IPS-11a (cell line): ENCODE measurements around the gene SRCIN1.
"Not testable (repeated sequence)": the region's sequence is repeated elsewhere in the genome, so short reads cannot be mapped to it uniquely, and the experiment has no call there.

ENCODE experiments used
- H3K4me3 ChIP-seq: one replicate; pipeline ENCODE4 v1.5.1; 2013; ENCODE audit warnings: low read depth, low read length, control low read depth

Gene SRCIN1

GRCh38 chr17:38528141-38528540 is 77.6 kb downstream of the SRCIN1 start:
- H3K4me3 ChIP-seq, result not testable (repeated sequence)

- not testable (repeated sequence) for H3K4me3 ChIP-seq
Observed at GRCh38 chr17:38526526-38526925, 79.2 kb downstream of the SRCIN1 start.

GRCh38 chr17:38512473-38513058 is 93.2 kb downstream of the SRCIN1 start:
- no peak overlapping the region for H3K4me3 ChIP-seq

- H3K4me3 ChIP-seq, result peak overlapping the region; percentile 10
Observed at GRCh38 chr17:38511150-38512108, 94.3 kb downstream of the SRCIN1 start.

DNA sequence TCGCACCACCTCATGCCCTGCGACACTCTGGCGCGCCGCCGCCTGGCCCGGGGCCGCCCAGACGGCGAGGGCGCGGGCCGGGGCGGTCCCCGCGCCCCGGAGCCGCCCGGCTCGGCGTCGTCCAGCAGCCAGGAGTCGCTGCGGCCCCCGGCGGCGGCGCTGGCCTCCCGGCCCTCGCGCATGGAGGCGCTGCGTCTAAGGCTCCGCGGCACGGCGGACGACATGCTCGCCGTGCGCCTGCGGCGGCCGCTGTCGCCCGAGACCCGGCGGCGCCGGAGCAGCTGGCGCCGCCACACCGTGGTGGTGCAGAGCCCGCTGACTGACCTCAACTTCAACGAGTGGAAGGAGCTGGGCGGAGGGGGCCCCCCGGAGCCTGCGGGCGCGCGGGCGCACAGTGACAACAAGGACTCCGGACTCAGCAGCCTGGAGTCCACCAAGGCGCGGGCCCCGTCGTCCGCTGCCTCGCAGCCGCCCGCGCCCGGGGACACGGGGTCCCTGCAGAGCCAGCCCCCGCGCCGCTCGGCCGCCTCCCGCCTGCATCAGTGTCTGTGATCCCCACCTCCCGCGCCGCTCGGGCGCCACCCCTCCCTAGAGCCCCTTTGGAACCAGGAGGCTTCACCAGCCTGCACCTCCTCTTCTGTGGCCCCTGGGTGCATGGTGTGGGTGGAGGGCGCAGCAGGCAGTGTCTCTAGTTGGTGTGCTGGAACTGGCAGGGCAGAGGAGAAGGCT is 95.2 kb downstream of the SRCIN1 start:
- H3K4me3 ChIP-seq, result peak overlapping the region; percentile 10

- H3K4me3 ChIP-seq, result peak overlapping the region; percentile 8
Observed at GRCh38 chr17:38509772-38510420, 95.9 kb downstream of the SRCIN1 start.

- H3K4me3 ChIP-seq, result no peak overlapping the region
Observed at GRCh38 chr17:38508954-38509771, 96.6 kb downstream of the SRCIN1 start.

- H3K4me3 ChIP-seq, result no peak overlapping the region
Observed at GRCh38 chr17:38508570-38508950, 97.2 kb downstream of the SRCIN1 start.

DNA sequence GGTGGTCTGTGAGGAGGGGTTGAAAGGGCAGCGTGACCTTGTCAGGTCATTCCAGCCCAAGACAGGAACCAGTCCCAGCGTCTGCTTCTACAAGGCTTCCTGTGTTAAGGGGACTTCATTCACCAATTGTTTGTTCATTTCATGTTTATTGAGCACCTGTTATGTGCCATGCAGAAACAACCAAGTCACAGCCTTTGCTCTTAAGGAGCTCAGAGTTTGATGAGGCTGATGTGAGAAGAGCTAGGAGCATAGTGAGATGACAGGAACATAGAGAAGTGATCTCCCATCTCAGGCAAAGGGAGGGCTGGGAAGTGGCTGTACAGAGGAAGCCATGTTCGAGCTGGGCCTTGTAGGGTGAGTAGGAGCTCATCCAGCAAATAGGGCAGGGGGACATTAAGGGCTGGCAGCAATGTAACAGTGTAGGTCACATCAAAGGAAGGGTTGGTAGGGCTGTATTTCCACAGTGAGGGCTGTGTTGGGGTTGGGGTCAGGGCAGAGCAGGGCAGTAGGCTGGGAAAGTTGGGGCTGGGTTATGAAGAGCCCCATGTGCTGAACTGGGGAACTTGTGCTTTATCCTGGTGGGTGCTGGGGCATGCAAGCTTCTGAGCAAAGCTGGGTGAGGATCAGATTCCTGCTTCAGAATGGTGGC is 97.7 kb downstream of the SRCIN1 start:
- H3K4me3 ChIP-seq, result no peak overlapping the region

GRCh38 chr17:38507436-38507835 is 98.3 kb downstream of the SRCIN1 start:
- no peak overlapping the region for H3K4me3 ChIP-seq

DNA sequence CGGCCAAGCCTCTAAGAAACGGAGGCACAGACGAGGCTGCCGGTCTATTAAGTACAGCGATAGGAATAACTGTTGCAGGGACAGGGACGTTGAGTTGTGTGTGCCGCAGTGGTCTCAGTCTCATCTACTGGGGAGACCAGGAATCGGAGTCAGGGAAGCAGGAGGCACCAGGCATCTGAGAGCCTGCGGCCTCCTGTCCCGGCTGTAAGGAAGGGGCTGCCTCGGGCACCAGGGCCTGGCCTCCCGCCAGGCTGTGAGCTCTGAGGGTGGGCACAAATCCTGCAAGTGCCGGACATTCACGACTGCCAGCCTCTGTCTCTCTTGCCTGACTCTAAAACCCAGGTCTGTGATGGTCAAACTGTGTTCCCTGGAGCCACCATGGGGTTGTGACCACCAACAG is 101.5 kb downstream of the SRCIN1 start:
- H3K4me3 ChIP-seq, result no peak overlapping the region

GRCh38 chr17:38503286-38503913 is 102.4 kb downstream of the SRCIN1 start:
- H3K4me3 ChIP-seq, result not testable (repeated sequence)

DNA sequence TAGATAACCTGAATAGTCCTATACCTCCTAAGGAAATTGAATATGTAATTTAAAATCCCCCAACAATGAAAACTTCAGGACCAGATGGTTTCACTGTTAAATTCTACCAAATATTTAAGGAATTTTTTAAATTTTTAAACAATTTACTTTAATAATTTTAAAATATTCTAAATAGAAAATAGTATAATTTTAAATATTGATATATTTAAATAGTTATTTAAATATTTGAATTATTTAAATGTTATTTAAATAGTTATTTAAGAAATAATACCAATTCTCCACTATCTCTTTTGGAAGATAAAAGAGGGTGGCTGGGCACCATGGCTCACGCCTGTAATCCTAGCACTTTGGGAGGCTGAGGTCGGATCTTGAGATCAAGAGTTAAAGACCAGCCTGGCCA is 104.0 kb downstream of the SRCIN1 start:
- H3K4me3 ChIP-seq, result not testable (repeated sequence)

DNA sequence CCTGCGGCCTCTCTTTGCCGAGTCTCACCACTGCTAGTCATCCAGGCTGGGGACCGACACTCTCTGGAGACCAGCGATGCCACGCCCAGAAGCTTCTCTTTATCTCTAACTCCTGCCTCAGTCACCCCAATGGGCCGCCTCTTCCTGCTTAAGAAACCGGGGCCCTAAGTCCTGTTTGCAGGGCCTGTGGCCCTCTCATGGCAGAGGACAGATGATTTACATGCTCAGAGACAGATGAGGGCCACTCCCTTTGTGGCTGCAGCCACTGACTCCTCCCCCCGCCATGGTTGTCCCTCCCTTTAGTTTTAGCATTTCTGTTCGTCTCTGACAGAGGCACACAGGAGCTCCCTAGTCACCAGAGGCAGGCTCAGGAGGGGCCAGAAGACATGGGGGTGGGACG is 106.5 kb downstream of the SRCIN1 start:
- not testable (repeated sequence) for H3K4me3 ChIP-seq

GRCh38 chr17:38498353-38498752 is 107.4 kb downstream of the SRCIN1 start:
- H3K4me3 ChIP-seq, result no peak overlapping the region

DNA sequence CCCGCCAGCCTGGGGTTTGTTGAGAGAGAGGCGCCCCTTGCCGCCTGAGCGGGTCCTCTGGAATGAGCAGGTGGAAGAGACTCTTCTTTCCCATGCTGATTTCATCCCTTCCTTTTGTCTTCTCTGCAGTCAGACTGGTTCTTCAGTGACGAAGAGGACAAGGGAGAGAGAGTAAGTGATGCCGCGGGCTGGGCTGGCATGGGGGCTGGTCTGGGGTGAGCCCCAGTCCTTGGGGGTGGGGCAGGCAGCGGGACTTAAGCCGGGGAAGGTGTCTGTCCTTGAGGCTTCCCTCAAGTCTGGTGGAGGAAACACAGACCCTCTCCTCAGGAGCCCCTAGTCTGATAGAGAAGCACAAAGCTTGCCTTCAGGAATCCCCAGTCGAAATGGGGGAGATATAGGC is 108.1 kb downstream of the SRCIN1 start:
- H3K4me3 ChIP-seq, result not testable (repeated sequence)

GRCh38 chr17:38494152-38494551 is 111.6 kb downstream of the SRCIN1 start:
- H3K4me3 ChIP-seq, result not testable (repeated sequence)

DNA sequence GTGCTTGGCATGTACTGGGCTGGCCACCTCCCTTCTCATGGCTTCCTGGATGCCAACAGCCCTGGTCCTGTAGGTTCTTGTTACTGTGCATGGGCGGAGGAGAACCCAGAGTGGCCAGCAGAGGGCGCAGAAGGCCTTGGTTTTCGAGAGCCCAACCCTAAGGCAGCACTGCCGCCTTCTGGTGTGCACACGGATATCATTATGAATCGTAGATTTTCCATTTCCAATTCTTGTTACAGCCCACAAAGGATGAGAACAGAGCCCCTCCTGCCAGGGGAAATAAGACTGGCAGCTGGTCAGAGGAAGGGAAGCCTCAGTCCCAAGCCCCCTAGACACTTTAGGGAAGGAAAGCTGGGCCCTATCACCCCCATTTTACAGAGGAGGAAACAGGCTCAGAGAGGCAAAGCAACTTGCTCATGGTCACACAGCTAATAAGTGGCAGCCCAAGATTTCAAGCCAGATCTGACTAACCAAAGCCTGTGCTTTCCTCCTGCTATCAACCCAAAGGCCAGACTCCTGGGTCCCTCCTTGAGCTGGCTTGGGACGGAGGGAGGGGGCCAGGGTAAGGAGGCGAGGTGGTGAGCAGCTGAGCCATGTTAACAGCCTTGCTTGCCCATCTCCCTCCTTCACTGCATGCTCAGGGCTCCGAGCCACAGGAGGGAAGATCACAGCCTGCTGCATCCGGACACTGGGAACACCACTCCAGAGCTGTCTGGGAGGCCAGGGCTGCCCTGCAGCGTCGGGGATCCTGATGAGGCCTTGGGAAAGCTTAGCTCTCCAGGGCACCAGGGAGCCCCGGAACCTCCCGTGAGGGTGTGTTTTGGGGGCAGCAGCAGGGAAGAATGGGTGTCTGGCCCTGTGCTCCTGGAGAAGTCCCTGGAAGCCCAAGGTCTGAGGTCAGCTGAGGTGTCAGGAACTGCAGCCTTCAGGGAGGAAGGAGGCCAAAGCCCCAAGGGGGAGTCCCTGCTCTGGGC is 113.4 kb downstream of the SRCIN1 start:
- not testable (repeated sequence) for H3K4me3 ChIP-seq
